ENCODE results near the gene YY1. TPM values are rescaled to one million over a fixed set of nuclear protein-coding genes. Genes with fewer than 3 reads are reported as not detected.

The YY1 gene
- total RNA-seq, 1 donor = 53.1 TPM

GRCh38 chr14:100211366-100211765 lies 27.6 kb upstream of the YY1 start:
- no peak for DNase-seq (ENCODE audit: low read depth)
- TF ChIP-seq, protein P1, sequence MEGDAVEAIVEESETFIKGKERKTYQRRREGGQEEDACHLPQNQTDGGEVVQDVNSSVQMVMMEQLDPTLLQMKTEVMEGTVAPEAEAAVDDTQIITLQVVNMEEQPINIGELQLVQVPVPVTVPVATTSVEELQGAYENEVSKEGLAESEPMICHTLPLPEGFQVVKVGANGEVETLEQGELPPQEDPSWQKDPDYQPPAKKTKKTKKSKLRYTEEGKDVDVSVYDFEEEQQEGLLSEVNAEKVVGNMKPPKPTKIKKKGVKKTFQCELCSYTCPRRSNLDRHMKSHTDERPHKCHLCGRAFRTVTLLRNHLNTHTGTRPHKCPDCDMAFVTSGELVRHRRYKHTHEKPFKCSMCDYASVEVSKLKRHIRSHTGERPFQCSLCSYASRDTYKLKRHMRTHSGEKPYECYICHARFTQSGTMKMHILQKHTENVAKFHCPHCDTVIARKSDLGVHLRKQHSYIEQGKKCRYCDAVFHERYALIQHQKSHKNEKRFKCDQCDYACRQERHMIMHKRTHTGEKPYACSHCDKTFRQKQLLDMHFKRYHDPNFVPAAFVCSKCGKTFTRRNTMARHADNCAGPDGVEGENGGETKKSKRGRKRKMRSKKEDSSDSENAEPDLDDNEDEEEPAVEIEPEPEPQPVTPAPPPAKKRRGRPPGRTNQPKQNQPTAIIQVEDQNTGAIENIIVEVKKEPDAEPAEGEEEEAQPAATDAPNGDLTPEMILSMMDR (IDR thresholded peaks at IDR 0.05; ENCODE audit: insufficient read depth, low read depth, low read length) = no peak
- H3K4me3 ChIP-seq (ENCODE audit: low read depth, low read length) = no peak overlapping the region

DNA sequence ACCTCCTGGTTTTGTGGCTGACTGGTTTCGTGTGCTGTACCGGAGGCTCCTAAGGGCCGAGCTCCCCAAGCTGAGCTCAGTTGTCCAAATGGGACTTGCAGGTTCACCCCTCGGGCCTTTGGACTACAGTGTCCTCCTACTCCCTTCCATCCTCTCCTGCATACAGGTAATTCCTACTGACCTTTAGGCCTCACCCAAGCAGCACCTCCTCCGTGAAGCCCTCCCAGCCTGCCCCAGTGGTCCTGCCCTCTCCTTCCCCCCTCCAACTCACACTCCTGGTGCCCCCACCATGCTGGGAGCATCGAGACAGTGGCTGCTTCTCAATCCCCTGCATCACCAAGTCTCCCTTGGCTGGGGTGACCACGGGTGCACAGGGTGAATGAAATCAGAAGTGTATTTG lies 27.1 kb upstream of the YY1 start:
- TF ChIP-seq, protein P1 (IDR thresholded peaks at IDR 0.05; ENCODE audit: insufficient read depth, low read depth, low read length) = no peak
- DNase-seq (ENCODE audit: low read depth) = no peak
- H3K4me3 ChIP-seq (ENCODE audit: low read depth, low read length) = no peak overlapping the region

GRCh38 chr14:100212476-100213333 lies 26.2 kb upstream of the YY1 start:
- TF ChIP-seq, protein P1 (IDR thresholded peaks at IDR 0.05; ENCODE audit: insufficient read depth, low read depth, low read length) = no peak
- H3K4me3 ChIP-seq (ENCODE audit: low read depth, low read length) = no peak overlapping the region
- DNase-seq (ENCODE audit: low read depth) = no peak

- H3K4me3 ChIP-seq (ENCODE audit: low read depth, low read length) = peak overlapping the region; percentile 82
- DNase-seq (ENCODE audit: low read depth) = no peak
- TF ChIP-seq, protein P1 (IDR thresholded peaks at IDR 0.05; ENCODE audit: insufficient read depth, low read depth, low read length) = no peak
Observed at GRCh38 chr14:100213587-100213955, 25.4 kb upstream of the YY1 start.

DNA sequence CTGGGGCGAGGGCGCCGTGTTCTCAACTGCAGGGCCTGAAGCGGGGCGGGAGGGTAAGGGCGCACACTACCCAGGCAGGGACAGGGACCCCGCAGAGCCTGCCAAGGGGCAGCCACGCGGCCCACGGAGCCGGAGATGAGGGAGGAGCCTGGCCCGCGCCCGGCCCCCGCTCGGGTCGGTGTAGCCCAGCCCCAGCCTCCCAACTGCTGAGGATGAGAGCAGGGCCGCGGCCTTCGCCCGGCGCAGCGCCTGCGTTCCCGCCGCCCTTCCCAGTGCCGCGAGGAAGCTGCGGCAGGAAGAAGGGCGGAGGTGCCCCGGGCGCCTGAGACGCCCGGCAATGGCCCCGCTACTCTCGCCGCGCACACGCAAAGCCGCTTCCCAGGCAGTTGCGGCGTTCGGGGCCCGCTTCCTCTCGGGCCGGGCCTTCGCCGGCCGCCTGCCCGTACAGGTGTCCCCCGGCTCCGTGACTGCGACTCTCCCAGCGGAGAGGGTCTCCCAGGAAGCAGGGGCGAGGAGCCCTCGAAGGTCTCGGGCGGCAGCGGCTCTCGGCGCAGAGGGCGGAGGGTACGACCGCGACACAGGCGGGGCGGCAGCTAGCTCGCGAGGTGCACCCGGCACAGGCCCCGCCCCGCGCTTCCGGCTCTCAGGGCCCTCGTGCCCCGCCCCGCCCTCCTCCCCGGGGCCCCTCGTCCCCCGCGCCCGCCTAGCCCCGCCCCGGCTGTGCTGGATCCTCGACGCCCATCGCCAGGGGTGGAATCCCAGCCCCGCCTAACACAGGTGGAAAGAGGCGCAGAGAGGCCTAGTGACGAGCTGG lies 24.8 kb upstream of the YY1 start:
- peak; percentile 74 for DNase-seq (ENCODE audit: low read depth)
- TF ChIP-seq, protein P1 (IDR thresholded peaks at IDR 0.05; ENCODE audit: insufficient read depth, low read depth, low read length) = no peak
- peak overlapping the region; percentile 82 for H3K4me3 ChIP-seq (ENCODE audit: low read depth, low read length)

- no peak for DNase-seq (ENCODE audit: low read depth)
- H3K4me3 ChIP-seq (ENCODE audit: low read depth, low read length) = peak overlapping the region; percentile 82
- TF ChIP-seq, protein P1 (IDR thresholded peaks at IDR 0.05; ENCODE audit: insufficient read depth, low read depth, low read length) = no peak
Observed at GRCh38 chr14:100214770-100215083, 24.2 kb upstream of the YY1 start.
